SK-N-SH treated with all-trans-retinoic acid at 6 μM for 48 hours (cell line): ENCODE measurements around the gene ZC3H12C.

Source experiments
- ARNTL ChIP-seq: fragments of 450-650 bp; formaldehyde crosslinking; IDR thresholded peaks from 2 replicates; pipeline ENCODE4 v1.5.0; 2020; ENCODE audit warnings: low read depth, mild to moderate bottlenecking, moderate library complexity, borderline replicate concordance
- BACH2 ChIP-seq: fragments of 250-450 bp; sonication (Bioruptor Pico); IDR thresholded peaks from 2 replicates; pipeline ENCODE4 v1.9.0; 2021; ENCODE audit warnings: mild to moderate bottlenecking, borderline replicate concordance
- CSDC2 ChIP-seq: fragments of 250-450 bp; sonication (Bioruptor Pico); IDR thresholded peaks from 2 replicates; pipeline ENCODE4 v1.5.0; 2020; ENCODE audit warnings: mild to moderate bottlenecking, moderate library complexity
- GLIS3 ChIP-seq: fragments of 250-450 bp; sonication (Bioruptor Pico); IDR thresholded peaks from 2 replicates; pipeline ENCODE4 v1.5.0; 2020; ENCODE audit warnings: mild to moderate bottlenecking, moderate library complexity
- OSR1 ChIP-seq: fragments of 250-450 bp; sonication (Bioruptor Pico); IDR thresholded peaks from 2 replicates; pipeline ENCODE4 v1.8.0; 2022; ENCODE audit warnings: moderate library complexity, mild to moderate bottlenecking, inconsistent platforms
- PATZ1 ChIP-seq: fragments of 250-450 bp; sonication (Bioruptor Pico); IDR thresholded peaks from 2 replicates; pipeline ENCODE4 v1.8.0; 2020; ENCODE audit warnings: mild to moderate bottlenecking, moderate library complexity, borderline replicate concordance
- PPARA ChIP-seq: fragments of 250-450 bp; sonication (Bioruptor Pico); IDR thresholded peaks from 2 replicates; pipeline ENCODE4 v1.5.0; 2020; ENCODE audit warnings: mild to moderate bottlenecking, borderline replicate concordance
- RARB ChIP-seq: fragments of 250-450 bp; sonication (Bioruptor Pico); IDR thresholded peaks from 2 replicates; pipeline ENCODE4 v1.8.0; 2021; ENCODE audit warnings: mild to moderate bottlenecking, moderate library complexity
- ZNF70 ChIP-seq: fragments of 450-650 bp; formaldehyde crosslinking; IDR thresholded peaks from 2 replicates; pipeline ENCODE4 v1.5.0; 2020; ENCODE audit warnings: mild to moderate bottlenecking, moderate library complexity
- TF ChIP-seq, protein P1 (sequence below): fragments of 250-450 bp; sonication (Bioruptor Pico); IDR thresholded peaks from 2 replicates; pipeline ENCODE4 v1.5.0; 2020; ENCODE audit warnings: mild to moderate bottlenecking, moderate library complexity

DNA sequence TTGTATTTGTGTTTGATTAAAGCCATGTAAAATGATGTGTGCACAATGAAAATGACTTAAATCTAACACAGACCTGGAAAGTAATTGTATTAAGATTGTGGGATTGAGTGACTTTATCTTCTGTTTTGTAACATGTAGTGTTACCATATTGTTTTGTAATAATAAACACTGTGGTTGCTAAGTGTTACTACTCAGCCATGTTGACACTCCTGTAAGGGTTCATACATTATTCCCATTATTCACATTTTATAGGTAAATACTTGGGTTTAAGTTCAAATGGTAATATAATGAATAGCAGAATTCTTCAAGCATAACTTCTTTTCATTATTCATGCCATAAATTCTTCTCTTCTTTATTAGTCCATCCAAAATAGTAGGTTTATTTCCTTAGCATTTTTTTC, 69.0 kb downstream of the ZC3H12C start:
- no peak for TF ChIP-seq PATZ1 (CRISPR knock-in tag)
- no peak for TF ChIP-seq RARB (CRISPR knock-in tag)
- no peak for TF ChIP-seq PPARA (CRISPR knock-in tag)
- TF ChIP-seq GLIS3 (CRISPR knock-in tag): no peak
- no peak for TF ChIP-seq BACH2 (CRISPR knock-in tag)
- TF ChIP-seq CSDC2 (CRISPR knock-in tag): no peak
- no peak for TF ChIP-seq ZNF70
- TF ChIP-seq, protein P1, sequence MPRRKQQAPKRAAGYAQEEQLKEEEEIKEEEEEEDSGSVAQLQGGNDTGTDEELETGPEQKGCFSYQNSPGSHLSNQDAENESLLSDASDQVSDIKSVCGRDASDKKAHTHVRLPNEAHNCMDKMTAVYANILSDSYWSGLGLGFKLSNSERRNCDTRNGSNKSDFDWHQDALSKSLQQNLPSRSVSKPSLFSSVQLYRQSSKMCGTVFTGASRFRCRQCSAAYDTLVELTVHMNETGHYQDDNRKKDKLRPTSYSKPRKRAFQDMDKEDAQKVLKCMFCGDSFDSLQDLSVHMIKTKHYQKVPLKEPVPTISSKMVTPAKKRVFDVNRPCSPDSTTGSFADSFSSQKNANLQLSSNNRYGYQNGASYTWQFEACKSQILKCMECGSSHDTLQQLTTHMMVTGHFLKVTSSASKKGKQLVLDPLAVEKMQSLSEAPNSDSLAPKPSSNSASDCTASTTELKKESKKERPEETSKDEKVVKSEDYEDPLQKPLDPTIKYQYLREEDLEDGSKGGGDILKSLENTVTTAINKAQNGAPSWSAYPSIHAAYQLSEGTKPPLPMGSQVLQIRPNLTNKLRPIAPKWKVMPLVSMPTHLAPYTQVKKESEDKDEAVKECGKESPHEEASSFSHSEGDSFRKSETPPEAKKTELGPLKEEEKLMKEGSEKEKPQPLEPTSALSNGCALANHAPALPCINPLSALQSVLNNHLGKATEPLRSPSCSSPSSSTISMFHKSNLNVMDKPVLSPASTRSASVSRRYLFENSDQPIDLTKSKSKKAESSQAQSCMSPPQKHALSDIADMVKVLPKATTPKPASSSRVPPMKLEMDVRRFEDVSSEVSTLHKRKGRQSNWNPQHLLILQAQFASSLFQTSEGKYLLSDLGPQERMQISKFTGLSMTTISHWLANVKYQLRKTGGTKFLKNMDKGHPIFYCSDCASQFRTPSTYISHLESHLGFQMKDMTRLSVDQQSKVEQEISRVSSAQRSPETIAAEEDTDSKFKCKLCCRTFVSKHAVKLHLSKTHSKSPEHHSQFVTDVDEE: no peak
- TF ChIP-seq ARNTL (CRISPR knock-in tag): no peak
- TF ChIP-seq OSR1 (CRISPR knock-in tag): no peak
